NCI-H1048 (cell line): Measurements from ENCODE around the gene ANKRD28.
"Not testable (repeated sequence)": the region's sequence is repeated elsewhere in the genome, so short reads cannot be mapped to it uniquely, and the experiment has no call there.

Experiments
- DNase-seq: peaks from one replicate; lab custom pipeline; 2025; lab: John Stamatoyannopoulos, UW

Gene ANKRD28

DNA sequence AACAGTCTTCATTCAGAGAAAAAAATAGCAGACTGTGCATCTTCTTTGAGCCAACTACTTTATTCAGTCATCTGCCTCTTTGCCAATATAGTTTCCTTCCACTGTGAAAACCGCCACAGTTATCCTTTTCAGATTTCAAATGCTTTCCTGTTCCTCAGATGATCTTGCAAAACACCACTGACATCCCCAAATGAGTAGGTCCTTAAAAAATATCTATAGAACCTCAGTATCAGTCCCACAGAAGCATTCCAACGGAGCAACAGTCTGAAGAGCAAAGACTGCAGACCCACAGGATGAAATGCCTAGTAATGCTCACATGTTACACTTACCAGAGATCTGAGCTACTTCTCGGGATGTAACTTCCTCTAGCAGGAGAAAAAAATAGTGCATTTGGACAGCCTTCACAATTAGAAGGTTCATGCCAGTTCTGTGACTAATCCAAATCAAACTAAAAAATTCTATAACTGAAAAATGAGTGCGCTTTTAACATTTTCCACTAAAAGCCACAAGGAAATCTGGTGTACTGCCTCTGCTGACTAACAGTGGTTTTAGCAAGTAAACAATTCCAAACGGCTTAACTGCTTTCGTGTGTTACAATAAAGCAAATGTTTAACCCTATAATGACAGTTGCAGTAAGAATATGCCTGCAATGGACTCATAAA is at the start of gene ANKRD28:
Gene ANKRD28 (minus strand): TSS at position 338 of the 662 bp plus-strand sequence. CDS start 1,458 bp downstream, outside the sequence.
- DNase-seq = no peak

DNA sequence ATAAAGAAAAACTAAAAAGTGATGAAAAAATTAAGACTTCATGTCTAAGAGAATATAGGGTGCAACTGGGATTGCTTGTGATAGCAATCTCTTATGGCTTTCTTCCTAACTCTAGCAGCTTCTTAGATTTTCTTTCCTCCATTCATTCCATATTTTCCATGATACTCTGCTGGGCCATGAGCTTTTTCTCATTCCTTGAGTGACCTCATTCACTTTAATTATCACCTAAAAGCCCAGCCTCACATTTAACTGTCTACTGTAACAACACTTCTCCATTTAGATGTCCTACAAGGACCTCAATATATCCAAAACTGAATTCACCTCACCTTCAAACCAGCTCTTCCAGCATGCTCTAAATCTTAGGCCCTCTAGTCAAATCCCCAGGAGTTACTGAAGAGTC is 49.5 kb upstream of the ANKRD28 start:
- no peak for DNase-seq

DNA sequence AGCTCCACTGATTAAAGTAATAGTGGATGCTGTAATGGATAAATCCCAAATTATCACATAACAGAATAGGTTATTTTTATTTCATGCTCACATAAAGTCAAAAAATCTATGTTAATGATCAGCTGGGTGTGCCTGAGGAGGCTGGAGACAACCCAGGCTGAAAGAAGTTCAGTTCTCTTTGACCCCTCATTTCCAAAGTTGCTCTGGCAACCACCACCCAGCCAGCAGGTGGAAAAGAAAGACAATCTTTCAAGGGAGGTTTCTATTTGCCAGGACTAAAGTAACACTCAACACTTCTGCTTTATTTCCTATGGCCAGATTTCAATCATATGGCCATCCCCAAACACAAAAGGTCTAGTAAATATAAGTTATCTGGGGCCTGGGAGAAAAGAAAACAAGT is 48.8 kb upstream of the ANKRD28 start:
- DNase-seq = no peak

GRCh38 chr3:15845475-15845874 is 47.7 kb upstream of the ANKRD28 start:
- DNase-seq = no peak

GRCh38 chr3:15844889-15845288 is 47.1 kb upstream of the ANKRD28 start:
- DNase-seq = no peak

DNA sequence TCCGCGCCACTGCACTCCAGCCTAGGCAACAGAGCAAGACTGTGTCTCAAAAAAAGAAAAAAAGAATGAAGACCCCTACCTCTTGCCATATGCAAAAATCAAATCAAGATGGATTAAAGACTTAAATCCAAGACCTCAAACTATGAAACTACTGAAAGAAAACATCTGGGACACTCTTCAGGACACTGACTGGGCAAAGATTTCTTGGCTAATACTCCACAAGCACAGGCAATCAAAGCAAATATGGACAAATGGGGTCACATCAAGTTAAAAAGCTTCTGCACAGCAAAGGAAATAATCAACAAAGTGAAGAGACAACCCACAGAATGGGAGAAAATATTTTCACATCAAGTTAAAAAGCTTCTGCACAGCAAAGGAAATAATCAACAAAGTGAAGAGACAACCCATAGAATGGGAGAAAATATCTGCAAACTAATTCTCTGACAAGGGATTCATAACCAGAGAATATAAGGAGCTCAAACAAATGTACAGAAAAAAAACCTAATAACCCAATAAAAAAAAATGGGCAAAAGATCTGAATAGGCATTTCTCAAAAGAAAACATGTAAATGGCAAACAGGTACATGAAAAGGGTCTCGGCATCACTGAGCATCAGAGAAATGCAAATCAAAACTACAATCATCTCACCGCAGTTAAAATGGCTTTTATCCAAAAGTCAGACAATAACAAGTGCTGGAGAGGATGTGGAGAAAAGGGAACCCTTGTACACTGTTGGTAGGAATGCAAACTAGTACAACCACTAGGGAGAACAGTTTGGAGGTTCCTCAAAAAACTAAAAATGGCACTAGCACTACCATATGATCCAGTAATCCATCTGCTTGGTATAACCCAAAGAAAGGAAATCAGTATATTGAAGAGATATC is 43.6 kb upstream of the ANKRD28 start:
- DNase-seq = not testable (repeated sequence)

DNA sequence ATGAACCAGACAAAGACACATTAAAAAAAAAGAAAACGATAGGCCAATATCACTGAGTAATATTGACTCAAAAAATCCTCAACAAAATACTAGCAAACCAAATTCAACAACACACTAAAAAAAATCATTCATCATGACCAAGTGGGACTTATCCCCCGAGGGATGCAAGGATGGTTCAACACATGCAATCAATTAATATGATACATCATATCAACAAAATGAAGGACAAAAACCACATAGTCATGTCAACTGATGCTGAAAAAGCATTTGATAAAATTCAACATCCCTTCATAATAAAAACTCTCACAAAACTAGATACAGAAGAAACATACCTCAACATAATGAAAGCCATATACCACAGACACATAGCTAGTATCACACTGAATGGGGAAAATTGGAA is 41.8 kb upstream of the ANKRD28 start:
- no peak for DNase-seq

DNA sequence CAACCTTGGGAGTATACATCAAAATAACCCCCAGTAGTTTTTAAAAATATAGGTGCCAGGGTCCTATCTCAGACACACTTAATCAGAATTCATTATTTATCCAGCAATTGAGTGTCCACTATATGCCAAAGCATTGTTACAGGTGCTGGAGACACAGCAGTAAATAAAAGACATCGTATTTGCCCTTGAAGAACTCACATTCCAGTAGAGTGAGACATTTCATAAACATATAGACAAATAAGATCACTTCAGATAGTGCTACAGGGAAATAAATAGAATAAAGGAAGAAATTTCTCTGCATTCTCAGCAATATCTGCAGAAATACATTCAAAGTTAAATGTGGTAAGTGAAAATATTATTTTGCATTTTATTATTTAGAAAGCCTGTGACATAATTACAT is 34.1 kb upstream of the ANKRD28 start:
- DNase-seq = no peak

GRCh38 chr3:15825016-15825415 is 27.2 kb upstream of the ANKRD28 start:
- no peak for DNase-seq

DNA sequence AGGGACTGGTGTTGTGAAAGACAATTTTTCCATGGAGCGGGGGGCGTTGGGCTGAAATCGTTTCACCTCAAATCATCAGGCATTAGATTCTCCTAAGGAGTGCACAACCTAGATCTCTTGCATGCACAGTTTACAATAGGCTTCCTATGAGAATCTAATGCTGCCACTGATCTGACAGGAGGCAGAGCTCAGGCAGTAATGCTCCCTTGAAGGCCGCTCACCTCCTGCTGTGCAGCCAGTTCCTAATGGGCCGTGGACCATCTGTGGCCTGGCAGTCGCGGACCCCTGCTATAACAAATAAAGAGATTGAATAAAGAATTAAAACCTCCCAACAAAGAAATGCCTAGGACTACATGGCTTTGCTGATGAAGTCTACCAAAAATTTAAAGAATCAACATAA is 25.3 kb upstream of the ANKRD28 start:
- DNase-seq = no peak

DNA sequence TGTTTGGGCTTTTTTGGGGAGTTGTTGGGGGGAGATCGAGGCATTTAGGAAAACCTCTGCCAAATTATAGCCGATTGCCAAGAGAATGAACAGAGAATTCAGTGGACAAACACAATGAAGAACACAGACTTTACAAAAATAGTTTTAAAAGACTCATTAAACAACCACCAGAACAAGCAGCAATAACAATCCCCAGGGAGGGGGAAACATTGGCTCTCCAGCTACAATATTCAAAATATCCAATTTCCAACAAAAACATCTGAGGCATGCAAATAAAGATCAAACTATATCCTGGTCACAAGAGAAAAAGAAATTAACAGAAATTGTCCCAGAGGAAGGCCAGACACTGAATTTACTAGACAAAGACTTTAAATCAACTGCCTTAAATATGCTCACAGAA is 24.5 kb upstream of the ANKRD28 start:
- DNase-seq = no peak

DNA sequence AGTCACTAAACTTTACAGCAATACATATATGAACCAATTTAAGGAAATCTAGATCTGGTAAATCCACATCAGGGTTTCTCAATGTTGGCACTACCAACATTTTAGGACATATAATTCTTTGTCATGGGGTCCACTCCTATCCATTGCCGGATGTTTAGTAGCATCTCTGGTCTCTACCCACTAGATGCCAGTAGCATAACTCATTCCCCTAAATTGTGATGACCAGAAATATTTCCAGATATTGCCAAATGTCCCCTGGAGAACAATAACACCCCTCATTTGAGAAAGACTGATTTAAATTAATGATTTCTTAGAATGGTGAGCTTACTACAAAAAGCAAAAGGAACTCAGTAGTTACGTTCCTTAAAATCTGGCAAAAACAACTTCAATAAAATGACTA is 23.1 kb upstream of the ANKRD28 start:
- no peak for DNase-seq

DNA sequence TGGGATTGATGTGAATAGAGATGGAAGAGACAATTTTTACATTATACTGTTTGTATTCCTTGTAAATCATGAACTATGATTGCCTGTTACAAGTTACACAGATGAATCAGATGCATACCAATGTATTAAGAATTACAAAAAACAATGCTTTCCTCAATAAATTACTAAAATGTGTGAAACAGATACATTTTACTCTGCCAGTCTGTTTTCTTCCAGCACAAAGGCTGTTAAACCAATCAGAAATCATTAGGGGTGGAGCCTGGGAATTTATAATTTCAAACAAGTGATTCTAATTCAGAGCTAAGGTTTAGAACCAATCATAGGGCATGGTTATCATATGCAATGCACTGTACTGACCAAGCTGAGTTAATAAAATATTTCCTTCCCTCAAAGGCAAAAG is 21.8 kb upstream of the ANKRD28 start:
- DNase-seq = no peak

GRCh38 chr3:15819043-15819442 is 21.3 kb upstream of the ANKRD28 start:
- DNase-seq = no peak

DNA sequence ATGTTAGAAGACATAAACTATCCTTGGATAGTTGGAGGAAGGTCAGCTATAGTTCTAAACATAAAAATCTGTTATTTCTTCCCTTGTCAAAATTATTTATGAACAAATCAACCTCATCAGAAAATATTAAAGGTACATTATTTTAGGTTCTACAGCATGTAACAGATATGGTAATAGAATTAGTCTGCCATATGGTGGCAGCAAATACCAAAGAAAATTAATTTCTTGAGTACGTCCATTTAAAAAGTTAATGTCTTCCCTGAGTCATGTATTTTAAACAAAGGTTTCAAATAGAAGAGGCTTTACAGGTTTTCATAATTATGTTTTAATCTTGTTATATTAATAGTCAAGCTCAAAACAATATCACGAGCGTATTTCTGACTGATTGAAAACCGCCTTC is 17.9 kb upstream of the ANKRD28 start:
- no peak for DNase-seq

GRCh38 chr3:15813079-15813478 is 15.3 kb upstream of the ANKRD28 start:
- DNase-seq = not testable (repeated sequence)

DNA sequence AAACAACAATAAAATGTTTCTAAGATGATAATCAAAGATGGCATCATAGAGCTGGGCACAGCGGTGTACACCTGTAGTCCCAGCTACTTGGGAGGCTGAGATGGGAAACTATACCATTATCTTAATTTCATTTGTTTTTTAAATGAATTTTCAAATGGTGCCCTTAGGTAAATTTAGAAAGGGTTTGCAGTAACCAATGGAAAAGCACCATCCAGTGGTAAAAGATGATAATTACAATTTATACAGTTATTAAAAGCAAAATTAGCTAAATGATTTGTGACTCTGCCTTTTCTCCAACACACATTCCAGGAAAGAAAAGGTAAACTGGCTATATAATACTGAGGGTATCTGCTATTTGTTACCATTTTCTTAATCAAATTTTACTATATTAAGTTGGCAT is 14.4 kb upstream of the ANKRD28 start:
- no peak for DNase-seq

GRCh38 chr3:15810702-15811101 is 12.9 kb upstream of the ANKRD28 start:
- no peak for DNase-seq

DNA sequence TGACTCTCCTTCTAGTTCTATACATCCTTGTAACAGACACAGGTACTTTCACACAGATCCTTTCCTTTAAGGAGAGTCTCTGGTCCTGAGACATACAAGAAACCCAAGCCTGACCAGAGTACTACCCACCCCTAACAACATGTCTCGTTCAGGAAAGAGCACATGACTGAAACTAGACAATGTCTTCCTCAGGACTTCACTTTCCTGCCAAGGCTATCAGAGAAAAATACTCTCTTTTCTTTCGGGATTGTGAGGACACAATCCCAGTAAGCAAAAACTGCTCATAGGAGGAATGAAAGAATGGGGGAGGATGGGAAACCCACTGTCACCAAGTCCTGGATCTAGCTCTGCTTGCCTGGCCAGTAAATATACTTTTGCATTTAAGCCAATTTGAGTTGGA is 11.5 kb upstream of the ANKRD28 start:
- no peak for DNase-seq

GRCh38 chr3:15808679-15809310 is 11.0 kb upstream of the ANKRD28 start:
- no peak for DNase-seq

GRCh38 chr3:15805756-15806266 is 8.0 kb upstream of the ANKRD28 start:
- DNase-seq = no peak

GRCh38 chr3:15804553-15805095 is 6.8 kb upstream of the ANKRD28 start:
- DNase-seq = no peak
